GM12891 (cell line): ENCODE data around the gene IQSEC2.

Experiments used
- POLR2A ChIP-seq: IDR thresholded peaks from 2 replicates; pipeline ENCODE4 v1.6.1; 2011; ENCODE audit warnings: low read depth, low read length, control low read depth
- POLR2AphosphoS5 ChIP-seq: IDR thresholded peaks from 2 replicates; pipeline ENCODE4 v1.6.1; 2011; ENCODE audit warnings: low read depth, low read length, control low read depth
- POU2F2 ChIP-seq: IDR thresholded peaks from 2 replicates; pipeline ENCODE4 v1.6.1; 2011; ENCODE audit warnings: low read depth, mild to moderate bottlenecking, control low read depth, low read length, moderate library complexity
- SPI1 ChIP-seq: IDR thresholded peaks from 2 replicates; pipeline ENCODE4 v1.6.1; 2011; ENCODE audit warnings: low read depth, low read length, control low read depth
- TAF1 ChIP-seq: IDR thresholded peaks from 2 replicates; pipeline ENCODE4 v1.6.1; 2011; ENCODE audit warnings: low read depth, low read length, control low read depth

DNA sequence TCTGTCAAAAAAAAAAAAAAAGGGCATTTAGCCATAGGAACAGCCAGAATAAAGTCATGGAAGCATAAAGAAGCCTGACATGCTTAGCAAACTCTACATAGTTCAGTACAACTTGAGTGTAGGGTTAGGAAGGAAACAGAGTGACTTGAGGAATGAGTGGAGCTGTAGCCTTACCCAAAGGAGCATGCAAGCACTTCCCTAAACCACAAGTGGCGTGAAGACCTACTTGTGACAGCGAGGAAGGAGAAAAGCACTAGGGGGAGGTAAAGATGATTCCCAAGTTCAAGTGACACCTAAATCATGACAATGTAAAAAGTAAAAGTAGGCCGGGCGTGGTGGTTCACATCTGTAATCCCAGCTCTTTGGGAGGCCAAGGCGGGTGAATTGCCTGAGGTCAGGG is 21.8 kb upstream of the IQSEC2 start:
- TF ChIP-seq TAF1 = no peak
- no peak for TF ChIP-seq POLR2A
- TF ChIP-seq POLR2AphosphoS5 = no peak
- TF ChIP-seq SPI1 = no peak
- TF ChIP-seq POU2F2 = no peak
